GM21717 (cell line): ENCODE measurements around the gene RNF19B.
"Not testable (repeated sequence)": the region's sequence is repeated elsewhere in the genome, so short reads cannot be mapped to it uniquely, and the experiment has no call there.

ENCODE experiments used
- ATAC-seq: cut with Tn5 transposase; IDR thresholded peaks from one replicate; pipeline ENCODE4 v1.9.1; 2021; ENCODE audit warnings: mild to moderate bottlenecking, moderate library complexity; ENCODE audit not compliant: unreplicated experiment

The RNF19B gene

DNA sequence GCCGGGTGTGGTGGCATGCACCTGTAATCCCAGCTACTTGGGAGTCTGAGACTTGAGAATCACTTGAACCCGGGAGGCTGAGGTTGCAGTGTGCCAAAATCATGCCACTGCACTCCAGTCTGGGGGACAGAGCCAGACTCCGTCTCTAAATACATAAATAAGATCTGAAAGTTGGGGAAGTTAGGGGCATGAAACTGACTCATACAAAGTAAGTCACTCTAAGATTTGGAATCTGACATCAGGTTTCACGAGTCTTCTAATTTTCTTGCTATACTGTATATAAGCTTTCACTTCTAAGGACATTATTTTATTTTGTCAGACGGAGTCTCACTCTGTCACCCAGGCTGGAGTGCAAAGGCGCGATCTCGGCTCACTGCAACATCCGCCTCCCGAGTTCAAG lies 30.1 kb downstream of the RNF19B start:
- ATAC-seq = no peak

DNA sequence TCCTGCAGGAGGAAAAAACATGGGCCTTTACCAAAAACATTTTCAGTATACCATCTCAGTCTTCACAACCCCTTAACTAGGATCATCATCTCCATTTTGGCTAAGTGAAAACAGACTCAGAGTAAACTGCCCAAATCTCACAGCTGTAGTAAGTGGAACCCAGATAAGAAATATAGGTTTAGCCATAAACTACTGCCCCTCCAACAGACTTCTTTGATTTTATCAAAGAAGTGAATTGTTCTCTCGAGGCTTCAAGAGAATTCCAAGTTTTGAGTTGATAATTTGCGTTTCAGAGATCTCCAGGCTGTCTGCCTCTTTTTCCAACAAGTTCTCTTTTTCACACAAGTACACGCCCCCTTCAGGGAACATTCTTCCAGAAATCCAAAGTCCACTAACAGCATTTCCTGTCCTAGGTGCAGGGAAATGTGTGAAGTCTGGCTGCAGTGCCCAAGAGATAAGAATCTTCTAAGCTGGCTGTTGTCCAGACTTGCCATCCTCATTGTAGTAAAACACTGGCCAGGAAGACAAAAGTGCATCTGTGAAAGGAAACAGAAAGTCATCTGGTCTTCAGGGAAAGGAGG lies 30.8 kb downstream of the RNF19B start:
- ATAC-seq = no peak

DNA sequence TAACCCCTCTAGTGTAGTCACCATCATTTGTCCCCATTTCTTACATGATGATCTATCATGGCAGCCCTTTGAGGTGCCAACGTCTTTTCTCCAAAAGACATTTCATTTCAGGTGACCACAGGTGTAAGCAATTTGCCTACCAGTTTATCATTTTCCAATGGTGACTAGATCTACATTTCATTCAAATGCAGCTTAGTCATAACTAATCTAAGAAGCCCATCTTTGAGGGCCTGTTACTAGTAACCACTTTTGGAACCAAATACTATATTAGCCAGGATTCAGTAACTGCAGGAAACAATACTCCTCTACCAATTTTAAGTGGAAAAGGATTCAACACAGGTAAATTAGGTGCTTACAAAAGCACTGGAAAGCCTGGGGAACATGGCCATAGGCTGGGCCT lies 32.8 kb downstream of the RNF19B start:
- no peak for ATAC-seq

DNA sequence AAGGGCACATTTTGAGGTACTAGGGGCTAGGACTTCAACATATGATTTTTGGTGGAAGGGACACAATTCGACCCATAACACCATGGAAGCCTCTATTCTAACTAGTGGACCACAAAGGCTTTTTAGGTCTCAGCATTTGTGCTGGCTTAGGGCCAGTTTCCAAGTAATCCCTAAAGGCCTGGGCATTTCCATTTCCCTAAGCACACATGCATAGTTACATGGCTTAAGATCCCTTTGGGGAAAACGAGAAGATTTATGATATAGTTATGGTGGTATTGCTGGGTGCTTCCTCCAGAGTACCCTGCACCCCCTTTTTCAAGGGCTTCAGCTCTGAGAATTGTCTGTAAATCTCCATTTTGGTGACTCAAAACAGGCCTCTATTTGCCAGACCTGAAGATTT lies 35.2 kb downstream of the RNF19B start:
- no peak for ATAC-seq

DNA sequence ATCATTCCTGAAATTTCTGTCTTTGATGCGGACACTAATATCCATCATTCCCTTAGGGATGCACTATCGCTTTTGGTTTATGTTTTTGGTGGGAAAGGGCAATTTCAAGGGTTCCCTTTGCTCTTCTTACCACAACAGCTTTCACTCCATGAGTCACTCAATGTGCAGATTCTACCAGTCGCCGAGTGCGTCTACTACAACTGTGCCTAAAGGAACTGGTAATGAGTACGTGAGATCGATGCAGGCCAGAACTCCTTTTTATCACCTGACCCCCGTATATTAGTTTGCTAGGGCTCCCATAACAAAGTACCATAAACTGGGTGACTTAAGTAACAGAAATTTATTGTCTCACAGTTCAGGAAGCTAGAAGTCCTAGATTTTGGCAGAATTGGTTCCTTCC lies 35.9 kb downstream of the RNF19B start:
- ATAC-seq = no peak

DNA sequence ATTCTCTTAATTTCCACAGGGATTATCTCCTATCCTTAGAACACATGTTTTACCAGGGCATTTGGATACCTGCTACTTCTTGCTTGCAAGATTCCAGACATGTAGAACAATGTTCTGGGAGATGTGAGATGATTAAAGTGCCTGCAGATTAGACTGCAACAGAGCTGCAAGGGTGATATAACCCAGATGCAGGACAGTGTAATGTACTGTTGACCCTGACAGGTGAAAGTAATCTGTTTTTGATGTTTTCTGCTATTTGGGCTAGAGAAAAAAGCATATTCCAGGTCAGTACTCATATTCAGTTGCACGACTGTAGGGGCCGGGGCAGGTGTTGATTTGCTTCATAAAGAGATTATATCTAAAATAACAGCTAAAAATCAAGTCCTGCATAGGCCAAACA lies 36.3 kb downstream of the RNF19B start:
- no peak for ATAC-seq

DNA sequence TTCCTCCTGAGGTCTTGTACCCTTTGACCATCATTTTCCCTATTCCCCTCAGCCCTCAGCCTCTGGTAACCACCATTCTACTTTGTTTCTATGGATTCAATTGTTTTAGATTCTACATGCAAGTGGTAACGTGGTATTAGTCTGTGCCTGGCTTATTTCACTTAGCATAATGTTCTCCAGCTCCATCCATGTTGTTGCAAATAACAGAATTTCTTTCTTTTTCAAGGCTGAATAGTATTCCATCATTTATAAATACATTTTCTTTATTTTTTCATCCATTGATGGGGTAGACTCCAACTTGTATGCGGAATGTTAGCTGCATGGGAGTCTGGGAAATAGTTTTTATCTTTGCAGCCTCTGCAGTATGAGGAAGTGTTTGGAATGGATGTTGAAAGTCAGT lies 37.2 kb downstream of the RNF19B start:
- no peak for ATAC-seq

DNA sequence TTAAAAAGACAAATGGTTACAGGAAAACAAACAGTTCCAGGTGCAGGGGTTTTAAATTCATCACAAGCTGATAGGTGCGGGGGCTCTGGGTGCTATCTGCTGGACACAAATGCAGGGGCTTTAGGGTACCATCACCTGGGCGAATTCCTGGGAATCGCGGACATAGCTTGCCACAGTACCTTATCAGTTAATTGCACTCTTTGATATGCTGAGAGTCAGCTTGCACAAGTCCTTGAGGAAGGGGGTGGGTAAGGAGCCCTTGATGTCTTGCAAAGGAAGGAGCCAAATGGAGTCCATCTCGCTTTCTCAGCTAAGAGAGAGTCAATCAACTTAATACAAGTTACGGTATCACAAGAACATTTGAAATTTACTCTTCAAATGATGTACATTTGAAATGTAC lies 38.0 kb downstream of the RNF19B start:
- ATAC-seq = no peak

DNA sequence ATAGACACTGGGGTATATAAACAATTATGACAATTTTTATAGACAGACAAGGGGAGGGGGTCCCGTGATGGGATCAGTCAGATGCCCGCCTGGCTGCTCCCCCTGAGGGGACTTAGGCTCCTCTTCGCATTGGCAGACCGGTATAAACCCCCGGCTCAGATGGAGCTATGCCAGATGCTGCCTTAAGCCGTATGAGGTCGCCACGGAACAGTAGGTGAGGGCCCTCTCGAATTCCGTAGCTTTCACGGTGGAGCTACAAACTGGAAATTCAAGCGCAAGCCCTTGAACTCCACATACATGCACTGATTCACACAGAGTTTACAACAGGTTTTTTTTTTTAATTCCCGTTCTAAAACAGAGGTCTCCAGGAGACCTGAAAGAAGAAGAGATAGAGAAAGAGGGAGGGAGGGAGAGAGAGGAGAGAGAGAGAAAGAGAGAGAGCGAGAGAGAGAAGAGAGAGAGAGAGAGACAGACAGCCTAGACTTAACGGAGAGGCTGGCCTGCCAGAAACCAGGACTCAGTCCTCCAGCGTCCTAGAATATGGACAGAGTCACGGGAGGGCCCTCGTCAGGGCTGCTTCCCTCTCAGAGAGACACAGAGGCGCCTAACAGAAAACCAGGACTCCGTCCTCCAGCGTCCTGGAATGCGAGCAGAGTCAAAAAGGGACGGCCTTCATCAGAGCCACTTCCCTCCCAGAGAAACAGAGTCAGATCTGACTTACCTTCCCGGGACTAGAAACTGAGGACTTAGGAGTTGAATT lies 39.0 kb downstream of the RNF19B start:
- no peak for ATAC-seq

DNA sequence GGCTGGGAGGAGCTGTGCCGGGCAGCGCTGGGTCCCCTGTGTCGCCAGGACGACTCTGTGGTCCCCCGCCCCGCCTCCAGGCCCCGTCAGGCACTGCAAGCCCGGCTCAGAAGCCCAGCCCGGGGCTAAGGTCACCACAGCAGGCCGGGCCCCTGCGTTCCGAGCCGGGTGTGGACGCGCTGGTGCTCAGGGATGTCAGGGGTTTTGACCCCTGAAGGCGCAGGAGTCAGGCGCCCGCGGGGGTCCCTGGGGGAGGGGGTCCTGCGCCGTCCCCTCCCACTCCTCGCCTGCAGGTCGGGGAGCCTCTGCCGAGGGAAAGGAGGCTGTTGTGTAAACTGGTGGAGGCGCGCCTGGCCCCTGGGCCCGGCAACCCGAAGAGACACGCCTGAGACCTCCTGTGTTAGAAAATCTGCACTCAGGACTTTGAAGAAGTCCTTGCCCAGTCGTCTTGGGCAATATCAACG lies 39.7 kb downstream of the RNF19B start:
- ATAC-seq = no peak

DNA sequence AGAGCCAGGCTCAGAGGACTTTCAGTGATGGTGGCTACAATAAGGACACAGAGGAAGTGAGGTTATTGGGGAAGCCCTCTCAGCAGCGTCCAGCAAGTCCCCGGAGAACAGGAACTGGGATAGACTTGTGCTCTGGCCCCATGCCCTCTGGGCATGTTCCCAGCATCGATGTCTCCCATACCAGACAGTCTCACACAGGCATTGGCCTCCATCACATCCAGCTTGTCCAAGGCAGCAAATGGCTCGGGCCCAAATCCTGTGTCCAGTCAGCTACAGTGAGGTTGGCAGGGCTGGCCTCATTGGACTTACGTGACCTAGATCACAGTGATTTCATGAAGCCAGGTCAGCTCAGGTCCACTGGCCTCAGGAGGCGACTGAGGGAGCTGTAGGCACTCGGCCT lies 43.8 kb downstream of the RNF19B start:
- ATAC-seq = no peak

DNA sequence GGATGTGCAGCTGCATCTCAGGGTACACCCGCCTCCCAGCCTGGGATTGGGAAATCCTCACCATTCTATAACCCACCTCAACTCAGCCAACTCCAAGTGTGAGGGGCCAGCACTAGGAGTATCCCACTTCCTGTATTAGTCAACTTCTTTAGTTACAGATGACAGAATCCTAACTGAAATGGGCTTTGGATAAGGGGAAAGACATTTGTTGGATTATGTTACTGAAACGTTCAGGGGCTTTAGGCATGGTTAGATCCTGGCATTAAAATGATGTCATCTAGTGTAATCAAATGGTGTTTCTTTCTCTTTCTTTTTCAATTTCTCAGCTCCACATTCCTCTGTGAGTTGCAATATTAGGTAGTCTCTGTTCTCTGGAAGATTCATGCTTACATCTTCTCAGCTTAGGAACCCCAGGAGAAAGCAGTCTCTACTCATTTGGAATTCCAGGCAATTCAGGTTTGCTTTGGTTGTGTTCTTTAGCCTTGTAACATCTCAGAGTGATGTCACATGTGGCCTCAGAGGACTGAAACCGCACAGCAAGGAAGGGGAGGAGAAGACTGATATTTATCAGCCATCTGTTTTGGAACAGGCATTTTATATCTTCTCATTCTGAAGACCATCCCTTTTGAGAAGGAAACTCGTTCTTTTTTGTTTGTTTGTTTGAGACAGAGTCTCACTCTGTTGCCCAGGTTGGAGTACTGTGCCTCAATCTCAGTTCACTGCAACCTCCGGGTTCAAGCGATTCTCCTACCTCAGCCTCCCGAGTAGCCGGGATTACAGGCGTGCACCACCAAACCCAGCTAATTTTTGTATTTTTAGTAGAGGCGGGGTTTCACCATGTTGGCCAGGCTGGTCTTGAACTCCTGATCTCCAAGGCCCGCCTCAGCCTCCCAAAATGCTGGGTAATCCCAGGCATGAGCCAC lies 44.5 kb downstream of the RNF19B start:
- ATAC-seq = no peak

DNA sequence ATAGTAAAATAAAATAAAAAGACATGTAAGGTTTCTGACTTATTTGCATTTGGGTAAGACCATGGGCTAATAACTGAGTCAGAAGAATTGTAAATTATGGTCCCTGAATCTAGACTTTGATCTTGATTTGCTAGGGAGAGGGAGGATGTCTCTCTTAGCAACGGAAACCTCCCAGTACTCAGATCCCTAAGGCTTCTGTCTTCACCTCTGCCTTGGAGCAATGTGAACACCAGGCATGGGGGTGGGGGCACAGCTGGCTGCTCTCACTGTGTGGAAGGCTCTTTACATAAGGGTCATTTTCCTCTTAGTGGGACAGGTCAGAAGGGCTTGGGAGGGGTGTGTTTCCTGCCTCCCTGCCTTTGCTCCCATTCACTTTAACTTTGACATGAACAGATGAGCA lies 46.4 kb downstream of the RNF19B start:
- ATAC-seq = no peak

DNA sequence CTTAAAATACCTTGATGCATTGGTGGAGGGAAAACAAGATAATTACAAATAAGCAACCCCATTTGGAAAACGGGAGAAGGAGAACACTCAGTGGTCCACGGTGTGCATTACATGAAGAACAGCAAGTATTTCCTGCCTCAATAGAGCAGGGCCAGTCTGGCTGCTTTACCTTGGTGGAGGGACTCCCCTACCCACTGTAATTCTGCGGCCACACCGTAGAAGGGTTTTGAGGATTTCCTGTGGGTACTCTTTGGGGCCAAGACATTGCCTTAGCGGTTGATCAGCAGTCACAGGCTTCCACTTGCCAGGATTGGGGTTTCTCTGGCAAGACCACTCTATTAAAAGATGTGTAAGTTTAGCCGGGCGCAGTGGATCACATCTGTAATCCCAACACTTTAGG lies 47.1 kb downstream of the RNF19B start:
- ATAC-seq = no peak

DNA sequence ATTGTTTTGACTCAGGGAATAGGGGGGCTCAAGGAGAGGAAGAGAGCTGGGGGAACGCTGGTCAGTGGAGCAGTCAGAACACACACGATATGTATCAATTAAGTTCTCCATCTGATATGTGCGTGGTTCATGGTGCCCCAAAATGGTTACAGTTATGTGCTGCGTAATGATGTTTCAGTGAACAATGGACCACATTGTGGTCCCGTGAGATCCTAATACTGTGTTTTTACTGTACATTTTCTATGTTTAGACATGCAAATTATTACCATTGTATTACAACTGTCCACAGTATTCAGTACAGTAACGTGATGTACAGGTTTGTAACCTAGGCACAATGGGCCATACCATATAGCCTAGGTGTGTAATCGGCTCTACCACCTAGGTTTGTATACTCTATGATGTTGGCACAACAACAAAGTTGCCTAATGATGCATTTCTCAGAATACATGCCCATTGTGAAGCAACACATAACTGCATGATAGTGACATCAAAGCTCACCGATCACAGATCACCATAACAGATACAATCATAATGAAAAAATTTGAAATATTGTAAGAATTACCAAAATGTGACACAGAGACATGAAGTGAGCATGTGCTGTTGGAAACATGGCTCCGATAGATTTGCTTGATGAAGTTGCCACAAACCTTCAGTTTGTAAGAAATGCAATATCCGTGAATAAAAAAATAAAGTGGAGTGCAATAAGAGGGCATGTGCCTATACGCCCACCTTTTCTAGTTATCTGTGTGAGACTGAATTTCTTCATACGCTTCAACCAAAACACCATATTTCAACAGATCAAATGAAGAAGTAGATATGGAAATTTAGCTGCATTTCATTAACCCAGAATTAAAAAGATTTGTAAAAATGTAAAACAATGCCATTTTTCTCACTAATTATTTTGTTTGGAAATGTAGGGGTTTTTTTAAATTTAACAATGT lies 48.6 kb downstream of the RNF19B start:
- no peak for ATAC-seq

DNA sequence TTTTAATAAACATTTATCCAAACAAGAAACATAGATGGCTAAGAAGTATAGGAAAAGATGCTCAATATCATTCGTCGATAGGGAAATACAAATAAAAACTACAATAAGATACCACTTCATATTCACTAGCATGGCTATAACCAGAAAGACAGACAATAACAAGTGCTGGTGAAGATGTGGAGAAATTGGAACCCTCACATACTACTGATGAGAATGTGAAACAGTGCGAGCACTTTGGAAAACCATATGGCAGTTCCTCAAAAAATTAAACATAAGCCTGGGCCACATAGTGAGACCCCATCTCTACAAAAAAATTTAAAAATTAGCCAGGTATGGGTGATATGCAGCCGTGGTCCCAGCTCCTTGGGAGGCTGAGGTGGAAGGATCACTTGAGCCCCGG lies 54.3 kb downstream of the RNF19B start:
- no peak for ATAC-seq

DNA sequence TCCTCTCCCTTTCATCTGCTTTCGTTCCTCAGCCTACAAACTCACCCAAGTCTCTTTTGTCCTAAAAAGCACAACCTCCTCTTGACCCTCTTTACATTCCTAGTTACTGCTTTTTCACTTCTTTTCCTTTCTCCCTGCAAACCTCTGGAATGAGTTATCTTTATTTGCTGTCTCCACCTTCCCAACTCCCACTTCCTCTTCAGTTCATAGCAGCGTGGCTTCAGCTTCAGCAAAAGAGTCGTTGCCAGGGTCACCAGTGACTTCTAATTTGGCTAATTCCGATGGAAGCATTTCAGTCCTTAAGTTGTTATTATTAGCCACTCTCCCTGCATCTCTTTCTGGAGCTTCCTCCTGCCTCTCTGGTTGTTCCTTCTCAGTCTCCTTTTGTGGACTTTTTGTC lies 57.2 kb downstream of the RNF19B start:
- no peak for ATAC-seq

DNA sequence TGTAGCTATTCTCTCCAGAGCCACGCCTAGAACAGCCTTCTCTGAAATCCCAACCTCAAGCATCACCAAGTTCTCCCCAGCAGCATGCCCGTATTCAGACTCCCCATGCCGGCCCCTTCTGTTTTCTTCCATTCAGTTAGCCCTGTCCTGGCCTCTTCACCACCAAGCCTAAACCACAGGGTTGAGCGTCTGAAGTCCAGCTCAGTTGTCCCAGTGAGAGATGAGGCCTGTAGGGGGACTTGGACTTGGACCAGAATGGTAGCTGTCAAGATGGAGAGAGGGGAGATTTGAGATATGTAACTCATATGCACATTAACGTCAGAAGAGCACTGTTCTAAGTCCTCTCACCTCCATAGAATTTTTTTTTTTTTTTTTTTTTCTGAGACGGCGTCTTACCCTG lies 58.0 kb downstream of the RNF19B start:
- no peak for ATAC-seq

DNA sequence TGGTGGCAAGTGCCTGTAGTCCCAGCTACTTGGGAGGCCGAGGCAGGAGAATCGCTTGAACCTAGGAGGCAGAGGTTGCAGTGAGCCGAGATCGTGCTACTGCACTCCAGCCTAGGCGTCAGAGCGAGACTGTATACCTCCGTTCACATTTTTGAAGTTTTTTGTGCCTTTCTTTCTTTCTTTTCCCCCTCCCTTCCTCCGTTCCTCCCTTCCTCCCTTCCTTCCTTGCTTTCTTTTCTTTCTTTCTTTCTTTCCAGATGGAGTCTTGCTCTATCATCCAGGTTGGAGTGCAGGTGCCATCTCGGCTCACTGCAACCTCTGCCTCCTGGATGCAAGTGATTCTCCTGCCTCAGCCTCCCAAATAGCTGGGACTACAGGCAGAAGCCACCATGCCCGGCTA lies 59.0 kb downstream of the RNF19B start:
- not testable (repeated sequence) for ATAC-seq

DNA sequence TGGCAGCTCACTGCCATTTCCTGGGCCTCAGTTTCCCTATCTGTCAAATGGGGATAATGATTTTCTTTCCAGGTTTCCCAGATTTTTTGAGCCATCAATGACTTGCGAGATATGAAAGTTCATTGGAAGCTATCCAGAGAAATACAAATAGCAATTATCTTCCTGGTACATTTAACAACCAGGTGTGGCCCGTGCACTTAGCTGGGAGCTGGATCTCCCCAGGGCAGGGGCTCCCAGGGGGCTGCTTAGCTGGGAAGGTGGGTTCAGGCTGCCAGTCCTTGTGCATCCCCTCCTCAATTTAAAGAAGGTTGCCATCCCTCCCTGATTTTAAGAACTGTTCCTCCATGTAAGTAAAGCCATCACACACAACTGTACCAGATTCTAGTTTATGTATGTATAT lies 59.8 kb downstream of the RNF19B start:
- no peak for ATAC-seq
